PC-3 (cell line): Measurements from ENCODE around the gene CENPV.

Source experiments
- CTCF ChIP-seq: fragments of 300-600 bp; sonication (generic); conservative IDR thresholded peaks from 2 replicates; pipeline ENCODE4 v1.5.1; 2017; ENCODE audit warnings: antibody characterized with exemption, low read depth, mild to moderate bottlenecking, low read length
- EZH2phosphoT487 ChIP-seq: fragments of 300-600 bp; sonication (generic); IDR thresholded peaks from 2 replicates; pipeline ENCODE4 v1.6.1; 2018; ENCODE audit warnings: mild to moderate bottlenecking, antibody characterized with exemption, low read length, borderline replicate concordance

GRCh38 chr17:16363749-16364536 lies 10.7 kb upstream of the CENPV start:
- TF ChIP-seq CTCF (peak; percentile 99), EZH2phosphoT487 (no peak)
